GM21717 (cell line): ENCODE measurements around the gene ADSS2.
"Not testable (repeated sequence)": the region's sequence is repeated elsewhere in the genome, so short reads cannot be mapped to it uniquely, and the experiment has no call there.

Experiments used
- ATAC-seq: cut with Tn5 transposase; IDR thresholded peaks from one replicate; pipeline ENCODE4 v1.9.1; 2021; ENCODE audit warnings: mild to moderate bottlenecking, moderate library complexity; ENCODE audit not compliant: unreplicated experiment

The ADSS2 gene

DNA sequence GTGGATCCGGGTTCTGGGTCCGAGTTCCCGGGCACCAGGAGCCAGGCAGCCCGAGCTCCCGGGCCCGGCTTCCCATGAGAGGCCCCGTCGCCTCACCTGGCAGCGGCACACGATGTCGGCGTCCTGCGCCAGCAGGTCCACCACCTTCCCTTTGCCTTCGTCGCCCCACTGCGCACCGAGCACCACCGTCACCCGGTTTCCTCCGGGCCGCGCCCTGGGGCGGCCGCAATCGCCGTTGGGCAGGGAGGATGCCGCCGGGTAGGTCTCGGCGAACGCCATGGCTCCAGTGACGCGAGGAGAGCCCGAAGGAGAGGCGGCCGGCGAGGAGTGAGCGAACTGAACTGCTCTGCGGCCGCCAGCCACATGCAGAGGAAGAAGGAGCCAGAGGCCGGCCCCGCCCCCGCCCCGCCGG, at the start of gene ADSS2:
TSS of gene ADSS2 (minus strand) at position 371 of the 412 bp plus-strand sequence. CDS start at position 279, 92 bp downstream.
- ATAC-seq, result peak; percentile 14

DNA sequence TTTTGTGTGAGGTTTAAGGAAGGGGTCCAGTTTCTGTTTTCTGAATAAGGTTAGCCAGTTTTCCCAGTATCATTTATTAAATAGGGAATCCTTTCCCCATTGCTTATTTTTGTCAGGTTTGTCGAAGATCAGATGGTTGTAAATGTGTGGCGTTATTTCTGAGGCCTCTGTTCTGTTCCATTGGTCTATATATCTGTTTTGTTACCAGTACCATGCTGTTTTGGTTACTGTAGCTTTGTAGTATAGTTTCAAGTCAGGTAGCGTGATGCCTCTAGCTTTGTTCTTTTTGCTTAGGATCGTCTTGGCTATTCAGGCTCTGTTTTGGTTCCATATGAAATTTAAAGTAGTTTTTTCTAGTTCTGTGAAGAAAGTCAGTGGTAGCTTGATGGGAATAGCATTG, 48.8 kb upstream of the ADSS2 start:
- ATAC-seq, result not testable (repeated sequence)

DNA sequence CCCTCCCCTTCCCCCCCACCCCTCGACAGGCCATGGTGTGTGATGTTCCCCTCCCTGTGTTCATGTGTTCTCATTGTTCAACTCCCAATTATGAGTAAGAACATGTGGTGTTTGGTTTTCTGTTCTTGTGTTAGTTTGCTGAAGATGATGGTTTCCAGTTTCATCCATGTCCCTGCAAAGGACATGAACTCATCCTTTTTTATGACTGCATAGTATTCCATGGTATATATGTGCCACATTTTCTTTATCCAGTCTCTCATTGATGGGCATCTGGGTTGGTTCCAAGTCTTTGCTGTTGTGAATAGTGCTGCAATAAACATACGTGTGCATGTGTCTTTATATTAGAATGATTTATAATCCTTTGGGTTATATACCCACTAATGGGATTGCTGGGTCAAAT, 47.8 kb upstream of the ADSS2 start:
- ATAC-seq, result not testable (repeated sequence)

DNA sequence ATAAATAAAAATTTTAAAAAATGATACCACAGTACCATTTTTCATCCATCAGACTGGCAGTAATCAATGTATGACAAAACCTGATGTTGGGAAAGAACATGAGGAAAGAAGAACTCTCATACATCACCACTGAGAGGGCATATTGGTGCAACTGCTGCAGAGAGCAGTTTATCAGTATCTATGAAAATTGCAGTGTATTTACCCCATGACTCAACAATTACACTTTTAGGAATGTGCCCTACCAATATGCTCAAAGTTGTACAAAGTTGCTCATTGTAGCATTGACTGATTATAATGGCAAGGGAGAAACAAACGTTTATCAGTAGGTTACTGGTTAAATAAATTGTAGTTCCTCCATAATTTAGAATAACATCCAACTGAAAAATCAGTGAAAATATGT, 46.1 kb upstream of the ADSS2 start:
- ATAC-seq, result no peak

DNA sequence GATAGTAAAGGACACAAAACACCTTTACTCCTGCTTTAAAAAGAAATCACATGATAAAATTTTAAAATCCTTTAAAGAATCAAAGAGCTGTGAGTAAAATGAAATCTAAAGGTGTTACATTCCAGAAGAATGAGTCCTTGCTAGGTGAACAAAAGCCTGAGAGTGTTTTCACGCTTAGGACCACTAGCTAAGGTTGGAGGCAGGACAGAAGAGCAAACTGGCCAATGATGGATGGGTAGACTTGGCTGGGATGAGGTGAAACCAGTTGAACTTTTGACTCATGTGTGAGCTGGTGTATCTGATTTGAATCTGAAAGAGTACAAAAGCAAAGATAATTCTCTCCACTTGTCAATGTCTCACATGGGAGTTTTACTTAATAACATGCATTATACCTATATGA, 44.5 kb upstream of the ADSS2 start:
- ATAC-seq, result no peak

DNA sequence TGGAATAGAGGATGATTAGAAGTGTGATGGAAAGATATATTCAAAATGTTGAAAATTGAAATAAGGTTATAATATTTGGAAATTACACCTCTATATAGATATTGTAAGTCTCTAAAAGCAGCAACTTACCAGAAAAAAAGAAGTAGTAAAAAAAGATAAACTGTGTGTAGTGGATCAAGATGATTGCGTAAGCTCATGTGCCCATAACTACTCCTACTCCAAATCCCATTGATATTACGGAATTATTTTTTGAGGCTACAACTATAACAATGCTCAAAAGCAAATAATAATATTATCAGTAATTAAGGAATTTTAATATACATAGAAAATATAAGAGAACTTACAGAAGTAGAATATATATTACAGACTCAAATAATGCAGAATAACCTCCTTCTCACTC, 42.9 kb upstream of the ADSS2 start:
- ATAC-seq, result no peak

DNA sequence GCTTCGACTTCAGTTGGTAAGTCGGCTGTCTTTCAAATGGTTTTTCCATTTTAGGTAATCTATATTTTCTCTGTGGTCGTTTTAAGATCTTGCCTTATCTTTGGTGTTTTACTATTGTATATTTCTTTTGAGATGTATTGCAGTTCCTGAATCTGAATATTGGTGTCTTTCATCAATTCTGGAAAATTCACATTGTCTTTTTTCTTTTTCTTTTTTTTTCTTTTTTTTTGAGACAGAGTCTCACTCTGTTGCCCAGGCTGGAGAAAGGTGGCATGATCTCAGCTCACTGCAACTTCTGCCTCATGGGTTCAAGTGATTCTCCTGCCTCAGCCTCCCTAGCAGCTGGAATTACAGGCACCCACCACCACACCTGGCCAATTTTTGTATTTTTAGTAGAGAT, 33.3 kb upstream of the ADSS2 start:
- not testable (repeated sequence) for ATAC-seq

DNA sequence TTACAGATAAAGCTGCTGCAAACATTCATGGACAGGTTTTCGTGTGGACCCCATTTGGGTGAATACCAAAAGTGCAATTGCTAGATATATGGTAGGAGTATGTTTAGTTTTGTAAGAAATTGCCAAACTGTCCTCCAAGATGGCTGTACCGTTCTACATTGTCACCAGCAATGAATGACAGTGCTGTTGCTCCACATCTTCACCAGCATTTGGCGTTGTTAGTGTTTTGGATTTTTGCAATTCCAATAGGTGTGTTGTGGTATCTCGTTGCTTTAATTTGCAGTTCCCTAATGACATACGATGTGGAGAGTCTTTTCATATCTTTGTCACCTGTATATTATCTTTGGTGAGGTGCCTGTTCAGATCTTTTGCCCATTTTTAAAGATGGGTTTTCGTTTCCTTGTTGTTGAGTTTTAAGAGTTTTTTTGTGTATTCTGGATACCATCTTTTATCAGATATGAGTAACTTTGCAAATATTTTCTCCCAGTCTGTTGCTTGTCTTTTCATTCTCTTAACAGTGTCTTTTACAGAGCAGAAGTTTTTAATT, 21.4 kb upstream of the ADSS2 start:
- ATAC-seq, result no peak

DNA sequence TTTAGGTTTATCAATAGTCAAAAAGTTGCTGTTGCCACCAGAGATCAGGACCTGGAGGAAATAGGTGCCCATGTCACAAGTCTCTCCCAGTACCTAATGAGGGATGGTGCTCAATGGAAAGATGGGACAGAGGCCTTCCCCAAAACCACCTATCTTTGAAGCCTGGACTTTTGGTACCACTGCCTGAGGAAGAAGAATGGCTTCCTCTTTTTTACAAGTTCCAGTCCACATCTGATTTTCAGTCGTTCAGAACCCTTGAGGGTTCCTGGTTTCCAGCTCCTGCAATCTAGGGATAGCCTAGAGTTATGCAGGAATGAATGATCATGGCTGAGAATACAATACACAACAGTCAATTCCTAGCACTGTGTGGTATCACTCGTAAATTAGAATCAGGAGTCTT, 15.0 kb upstream of the ADSS2 start:
- ATAC-seq, result no peak

DNA sequence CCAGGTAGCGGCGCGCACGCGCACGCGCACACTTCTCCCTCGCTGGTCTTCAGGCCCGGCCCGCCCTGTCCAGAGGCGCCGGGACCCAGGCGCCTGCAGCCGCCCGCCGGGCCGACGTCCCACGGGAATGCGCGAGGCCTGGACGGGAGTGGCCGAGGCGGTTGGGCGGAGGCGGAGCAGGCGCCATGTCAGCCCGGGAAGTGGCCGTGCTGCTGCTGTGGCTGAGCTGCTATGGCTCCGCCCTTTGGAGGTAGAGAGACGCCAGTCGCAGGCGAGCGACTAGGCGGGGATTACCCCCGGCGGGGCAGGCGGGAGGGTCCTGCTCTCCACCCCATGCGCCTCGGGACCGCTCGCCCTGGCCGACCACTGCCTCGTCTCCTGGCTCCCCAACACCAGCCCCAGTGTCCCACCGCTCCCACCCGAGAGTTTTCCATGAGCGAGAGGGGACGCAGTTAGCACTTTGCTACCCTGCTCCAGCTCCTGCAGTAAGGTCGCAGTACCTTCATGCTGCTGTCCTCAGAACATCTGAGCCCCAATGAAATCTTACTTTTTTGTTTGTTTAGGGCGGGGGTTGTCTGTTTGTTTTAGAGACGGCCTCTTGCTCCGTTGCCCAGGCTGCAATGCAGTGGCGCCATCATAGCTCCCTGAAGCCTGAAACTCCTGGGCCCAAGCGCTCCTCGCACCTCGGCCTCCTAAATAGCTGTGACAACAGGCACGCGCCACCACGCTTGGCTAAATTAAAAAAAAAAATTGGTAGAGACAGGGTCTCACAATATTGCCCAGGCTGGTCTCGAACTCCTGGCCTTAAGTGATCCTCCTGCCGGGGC, 9.7 kb upstream of the ADSS2 start, which contains the start of gene CATSPERE:
TSS of gene CATSPERE (plus strand) at position 29 of the 827 bp plus-strand sequence. CDS start at position 186, 157 bp downstream.
- peak; percentile 99 for ATAC-seq

DNA sequence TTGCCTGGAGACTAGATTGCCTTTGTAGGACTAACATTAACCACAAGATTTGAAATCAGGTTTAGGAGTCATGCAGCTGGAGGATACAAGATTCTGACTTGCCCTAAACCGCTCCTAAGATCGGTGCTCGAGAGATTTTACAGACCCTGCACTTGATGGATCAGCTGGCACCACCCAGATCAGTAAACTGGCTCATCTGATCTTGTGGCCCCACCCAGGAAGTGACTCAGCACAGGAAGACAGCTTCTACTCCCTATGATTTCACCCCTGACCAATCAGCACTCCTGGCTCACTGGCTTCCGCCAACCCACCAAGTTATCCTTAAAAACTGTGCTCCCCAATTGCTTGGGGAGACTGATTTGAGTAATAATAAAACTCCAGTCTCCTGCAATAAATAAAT, 8.5 kb upstream of the ADSS2 start:
- ATAC-seq, result no peak

DNA sequence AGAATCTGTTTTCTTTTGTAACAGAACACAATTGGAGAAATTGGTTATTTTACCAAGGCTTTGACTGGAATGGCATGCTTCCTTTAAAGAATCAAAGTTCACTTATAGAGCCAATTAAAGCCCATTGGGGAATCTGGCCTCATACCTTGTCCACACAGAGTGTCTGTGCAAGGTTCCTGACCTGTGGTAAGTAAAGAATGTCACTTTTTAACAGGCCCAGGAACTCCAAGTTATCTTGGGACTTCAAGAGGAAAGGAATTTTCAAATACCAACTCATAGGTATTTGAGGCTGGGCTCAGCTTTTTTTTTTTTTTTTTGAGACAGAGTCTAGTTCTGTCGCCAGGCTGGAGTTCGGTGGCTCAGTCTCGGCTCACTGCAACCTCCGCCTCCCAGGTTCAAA, 7.1 kb upstream of the ADSS2 start:
- ATAC-seq, result no peak

DNA sequence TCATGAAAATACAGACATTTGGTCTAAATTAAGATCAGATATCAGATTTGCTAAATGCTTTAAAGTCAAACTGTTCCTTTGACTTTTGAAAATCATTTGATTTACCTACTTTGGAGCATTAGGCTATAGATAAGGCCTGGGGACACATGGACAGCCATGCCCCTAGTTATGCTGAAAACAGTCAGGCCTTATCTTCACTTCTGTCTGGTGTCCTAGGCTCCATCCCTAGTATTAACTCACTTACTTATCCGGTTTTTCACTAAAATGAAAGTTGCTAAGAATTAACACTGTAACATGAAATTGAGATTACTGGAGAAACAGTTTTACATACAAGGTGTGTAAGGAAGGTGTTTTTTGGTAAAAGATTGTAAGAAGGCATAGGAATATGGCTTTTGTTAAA, 4.9 kb upstream of the ADSS2 start:
- no peak for ATAC-seq

DNA sequence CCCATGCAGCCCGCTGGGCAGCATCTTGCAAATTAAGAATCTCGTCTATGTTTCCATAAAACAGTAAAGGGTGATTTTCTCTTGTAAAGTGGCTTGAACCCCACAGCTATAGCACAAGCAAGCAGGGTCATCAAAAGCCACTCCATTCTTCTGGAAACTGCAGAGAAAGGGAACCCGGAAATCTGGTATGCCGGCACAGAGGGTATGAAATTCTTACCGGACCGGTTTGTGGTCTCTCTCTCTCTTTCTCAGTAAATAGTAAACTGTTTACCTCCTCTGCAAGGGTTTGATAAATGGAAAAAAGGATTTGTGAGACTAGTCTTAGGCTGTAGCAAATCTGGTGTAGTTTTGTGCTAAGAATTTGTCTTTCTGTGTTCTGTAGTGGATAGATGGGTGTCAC, 2.7 kb upstream of the ADSS2 start:
- no peak for ATAC-seq

DNA sequence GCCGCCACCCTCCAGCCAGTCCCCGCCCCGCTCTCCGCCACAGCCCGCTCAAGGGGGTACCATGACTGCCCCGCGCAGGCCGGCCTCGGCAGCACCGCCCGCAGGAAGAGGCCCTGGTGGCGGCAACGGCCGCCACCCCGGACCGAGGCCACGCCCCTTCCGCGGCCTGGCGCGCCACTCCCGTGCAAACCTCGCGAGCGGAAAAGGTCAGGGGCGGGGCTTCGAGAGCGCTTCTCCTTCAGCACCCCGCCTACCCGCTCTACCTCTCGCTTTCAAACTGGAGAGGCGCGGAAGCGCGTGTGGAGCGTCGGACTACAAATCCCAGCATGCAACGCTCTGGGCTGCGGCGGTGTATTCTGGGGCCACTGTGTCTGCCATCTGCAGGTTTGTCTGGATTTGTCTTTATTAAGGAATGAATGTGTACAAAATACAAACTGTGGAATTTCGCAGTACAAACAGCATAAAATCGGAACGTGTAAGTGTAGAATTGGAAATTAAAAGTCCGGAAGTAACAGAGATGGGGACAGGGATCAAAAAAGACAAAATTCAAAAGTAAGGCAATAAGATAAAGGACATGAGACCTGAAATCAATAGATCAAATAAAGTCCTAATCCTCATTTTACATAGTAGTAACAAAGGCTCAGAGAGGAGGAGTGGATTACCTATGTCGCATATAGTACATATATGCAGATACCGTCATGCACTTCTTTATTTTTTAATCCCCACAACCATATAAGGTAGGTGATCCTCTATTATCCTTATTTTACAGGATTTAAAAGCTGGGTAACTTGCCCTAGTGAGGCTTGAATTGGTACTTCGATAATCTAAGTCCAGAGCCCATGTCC, 464 bp upstream of the ADSS2 start:
- peak; percentile 96 for ATAC-seq

DNA sequence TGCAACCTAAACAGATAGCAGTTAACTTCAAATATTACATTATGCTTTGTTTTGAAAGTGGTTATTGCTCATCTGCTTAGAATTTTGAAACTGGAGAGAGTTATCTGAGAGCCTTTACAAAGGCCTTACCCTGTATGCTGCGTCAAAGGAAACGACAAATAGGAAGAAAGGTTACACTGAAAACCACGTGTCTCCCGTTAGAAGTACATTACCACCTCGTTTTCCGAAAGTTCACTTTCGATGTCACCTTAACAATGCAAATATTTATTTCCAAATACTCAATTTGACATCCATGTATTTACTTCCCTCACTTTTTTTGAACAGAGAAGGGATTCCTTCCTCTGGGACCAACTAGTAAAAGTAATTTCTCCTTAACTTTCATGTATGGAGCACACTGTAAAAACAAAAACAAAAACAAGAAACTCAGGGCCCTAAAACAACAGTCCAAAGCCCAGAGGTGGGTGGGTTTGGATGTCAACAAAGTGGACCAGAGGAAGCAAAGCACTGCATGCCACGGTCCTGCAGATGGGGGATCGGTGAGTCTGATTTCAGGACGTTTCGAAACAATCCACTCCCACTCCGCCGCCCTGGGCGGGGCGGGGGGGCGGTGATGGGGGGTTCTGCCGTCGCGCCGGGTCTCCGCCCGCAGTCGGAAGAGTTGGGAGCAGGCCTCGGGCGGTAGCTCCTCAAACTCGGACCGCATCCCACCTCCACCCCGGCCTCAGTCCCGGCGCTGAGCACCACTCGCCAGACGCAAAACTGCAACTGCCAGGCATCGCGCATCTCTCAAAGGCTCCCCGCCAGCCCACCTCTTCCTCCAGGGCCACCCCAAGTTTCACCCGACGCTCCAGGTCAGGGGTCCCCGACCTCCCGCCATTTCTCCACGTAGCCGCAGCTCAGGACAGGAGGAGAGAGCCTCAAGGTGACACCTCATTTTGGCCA, 841 bp downstream of the ADSS2 start:
- peak; percentile 20 for ATAC-seq

DNA sequence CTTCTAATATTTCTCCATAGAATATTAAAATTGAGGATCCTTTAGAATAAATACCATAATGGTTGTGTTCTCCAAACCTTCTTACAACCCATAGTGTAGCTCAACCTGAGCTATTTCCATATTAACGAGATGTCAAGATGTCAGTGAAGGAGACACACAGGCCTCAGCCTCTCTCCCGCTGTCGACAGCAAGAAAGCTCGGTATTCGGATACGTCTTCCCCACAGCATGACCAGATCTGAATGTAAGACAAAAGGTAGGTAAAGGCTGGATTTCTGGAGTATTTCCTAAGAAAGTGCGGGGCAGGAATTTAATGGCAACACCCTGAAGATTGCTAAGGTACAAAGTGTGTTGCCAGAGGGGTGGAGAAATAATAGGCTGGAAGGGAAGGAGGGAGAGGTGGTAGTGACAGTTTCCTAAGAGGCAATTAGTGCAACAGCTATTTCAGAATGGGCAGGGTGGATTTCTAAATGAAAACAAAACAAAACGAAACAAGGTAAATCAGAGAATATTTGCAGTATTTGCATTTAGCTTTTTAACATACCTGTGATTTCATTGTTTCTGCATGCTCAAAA, 1.7 kb downstream of the ADSS2 start:
- ATAC-seq, result no peak

DNA sequence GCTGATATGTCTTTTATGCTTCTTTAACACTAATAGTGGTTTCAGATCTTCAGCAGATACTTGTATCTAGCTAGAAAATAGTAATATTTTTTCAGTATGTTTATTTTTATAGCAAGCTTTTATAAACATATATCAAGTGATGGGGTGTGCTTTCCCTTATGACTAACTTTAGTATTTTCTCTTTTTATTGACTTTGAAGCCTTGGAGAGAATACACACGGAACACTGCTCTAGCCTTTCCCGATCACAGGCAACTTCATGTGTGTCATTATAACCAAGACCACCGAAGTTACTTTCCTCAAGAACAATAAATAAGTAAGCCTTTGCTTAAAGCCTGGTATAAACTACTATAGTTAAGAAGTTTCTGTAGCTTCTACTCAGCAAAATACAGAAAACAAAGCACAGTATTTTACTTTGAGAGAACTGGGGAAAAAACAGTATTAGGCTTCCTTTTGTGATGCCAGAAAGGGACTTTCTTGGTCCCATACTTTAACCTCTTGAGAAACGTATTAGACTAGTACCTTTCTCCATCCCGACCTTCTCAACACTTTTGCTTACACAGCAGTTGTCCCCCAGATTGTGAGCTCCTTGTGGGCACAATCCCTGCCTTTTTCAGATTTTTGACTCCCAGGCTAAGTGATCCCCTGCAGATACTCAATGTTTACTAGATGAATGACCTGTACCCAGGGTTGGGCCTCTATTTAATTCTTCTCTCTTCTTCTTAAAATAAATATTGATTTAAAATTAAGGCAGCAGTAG, 3.3 kb downstream of the ADSS2 start:
- ATAC-seq, result no peak

DNA sequence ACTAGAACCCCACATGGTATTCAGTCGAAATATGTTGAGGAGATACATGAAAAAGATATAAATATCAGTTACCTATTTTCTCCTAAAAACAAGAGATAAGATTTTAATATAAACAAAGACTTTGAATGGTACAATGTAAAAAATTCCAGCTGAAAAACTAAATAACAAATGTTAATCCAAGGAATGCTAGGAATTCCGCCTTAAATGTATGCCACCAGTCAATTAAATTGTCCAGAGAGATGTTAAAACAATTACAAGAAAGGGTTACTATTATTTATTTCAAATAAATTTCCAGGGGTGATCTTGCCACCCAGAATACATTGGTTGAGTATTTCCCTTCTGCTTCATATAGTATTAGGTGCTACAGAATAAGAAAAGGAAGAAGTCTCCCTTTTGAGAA, 4.2 kb downstream of the ADSS2 start:
- ATAC-seq, result no peak
